Effector memory CD4-positive, alpha-beta T cell (primary cell): ENCODE data around the gene C1orf115.

Source experiments
- DNase-seq, 3 donors: peaks; one replicate each; pipeline ENCODE4 v3.0.0-alpha.2; 2020
- H3K27ac ChIP-seq: 2 replicates; pipeline ENCODE4 v1.7.0; 2013; ENCODE audit warnings: mild to moderate bottlenecking, low read length, moderate library complexity; ENCODE audit not compliant: insufficient read depth, poor library complexity, severe bottlenecking
- H3K27me3 ChIP-seq: replicated peaks from 2 replicates; pipeline ENCODE4 v1.7.0; 2013; ENCODE audit warnings: mild to moderate bottlenecking, low read length; ENCODE audit not compliant: insufficient read depth, control insufficient read depth, poor library complexity, severe bottlenecking
- H3K36me3 ChIP-seq: 2 replicates; pipeline ENCODE4 v1.7.0; 2013; ENCODE audit warnings: mild to moderate bottlenecking, low read length, moderate library complexity; ENCODE audit not compliant: control insufficient read depth, insufficient read depth
- H3K4me1 ChIP-seq: 2 replicates; pipeline ENCODE4 v1.7.0; 2013; ENCODE audit warnings: low read length, mild to moderate bottlenecking; ENCODE audit not compliant: control insufficient read depth, insufficient read depth, poor library complexity, severe bottlenecking
- H3K4me3 ChIP-seq: 2 replicates; pipeline ENCODE4 v1.7.0; 2013; ENCODE audit warnings: low read length, low read depth, mild to moderate bottlenecking; ENCODE audit not compliant: insufficient read depth, poor library complexity, severe bottlenecking
- H3K9me3 ChIP-seq: 2 replicates; pipeline ENCODE4 v1.7.0; 2013; ENCODE audit warnings: mild to moderate bottlenecking, low read length, moderate library complexity; ENCODE audit not compliant: control insufficient read depth

Gene C1orf115

DNA sequence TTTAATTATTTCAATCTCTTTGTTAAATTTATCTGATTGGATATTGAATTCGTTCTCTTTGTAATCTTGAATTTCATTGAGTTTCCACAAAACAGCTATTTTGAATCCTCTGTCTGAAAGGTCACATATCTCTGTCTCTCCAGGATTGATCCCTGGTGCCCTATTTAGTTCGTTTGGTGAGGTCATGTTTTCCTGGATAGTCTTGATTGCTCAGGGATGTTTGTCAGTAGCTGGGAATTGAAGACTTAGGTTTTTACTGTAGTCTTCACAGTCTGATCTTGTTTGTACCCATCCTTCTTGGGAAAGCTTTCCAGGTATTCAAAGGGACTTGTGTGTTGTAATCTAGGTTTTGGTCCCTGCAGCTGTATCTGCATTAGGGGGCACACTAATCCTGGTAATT is 51.2 kb downstream of the C1orf115 start:
- H3K9me3 ChIP-seq, result no peaks in the 10 kb centered on the region
- DNase-seq, result no peak

DNA sequence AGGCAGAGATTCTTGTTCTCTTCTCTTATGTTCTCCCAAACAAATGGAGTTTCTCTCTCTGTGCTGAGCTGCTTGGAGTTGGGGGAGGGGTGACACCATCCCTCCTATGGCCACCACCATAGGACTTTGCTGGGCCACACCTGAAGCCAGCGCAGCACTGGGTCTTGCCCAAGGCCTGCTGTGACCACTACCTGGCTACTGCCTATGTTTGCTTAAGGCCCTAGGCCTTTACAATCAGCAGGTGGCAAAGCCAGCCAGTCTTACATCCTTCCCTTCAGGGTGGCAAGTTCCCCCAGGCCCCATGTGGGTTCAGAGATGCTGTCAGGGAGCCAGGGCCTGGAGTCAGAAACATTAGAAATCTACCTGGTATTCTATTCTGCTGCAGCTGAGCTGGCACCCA is 51.7 kb downstream of the C1orf115 start:
- H3K4me1 ChIP-seq, result no peaks in the 10 kb centered on the region
- no peak overlapping the region for H3K4me3 ChIP-seq
- H3K27me3 ChIP-seq, result no peaks in the 10 kb centered on the region
- no peaks in the 10 kb centered on the region for H3K9me3 ChIP-seq
- H3K36me3 ChIP-seq, result no peaks in the 10 kb centered on the region
- no peak for DNase-seq
- H3K27ac ChIP-seq, result no peak overlapping the region

More for the DNA sequence above, 51.2 kb downstream of the C1orf115 start:
- Histone ChIP-seq H3K36me3 (no peaks in the 10 kb centered on the region), H3K4me3 (no peak overlapping the region), H3K4me1 (no peaks in the 10 kb centered on the region), H3K27ac (no peak overlapping the region), H3K27me3 (no peaks in the 10 kb centered on the region)

DNA sequence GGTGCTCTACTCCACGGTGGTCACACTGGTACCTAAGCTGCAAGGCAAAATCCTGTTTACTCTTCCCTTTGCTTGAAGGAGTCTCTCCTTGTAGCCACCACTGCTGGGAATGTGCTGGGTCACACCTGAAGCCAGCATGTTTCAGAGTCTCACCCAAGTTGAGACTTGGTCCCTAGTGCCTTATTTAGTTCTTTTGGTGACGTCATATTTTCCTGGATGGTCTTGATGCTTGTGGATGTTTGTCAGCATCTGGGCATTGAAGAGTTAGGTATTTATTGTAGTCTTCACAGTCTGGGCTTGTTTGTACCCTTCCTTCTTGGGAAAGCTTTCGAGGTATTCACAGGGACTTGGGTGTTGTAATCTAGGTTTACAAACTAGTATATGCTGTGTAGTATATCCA is 52.4 kb downstream of the C1orf115 start:
- no peak for DNase-seq
- Histone ChIP-seq H3K27me3 (no peaks in the 10 kb centered on the region), H3K4me1 (no peaks in the 10 kb centered on the region), H3K36me3 (no peaks in the 10 kb centered on the region), H3K9me3 (no peaks in the 10 kb centered on the region), H3K4me3 (no peak overlapping the region), H3K27ac (no peak overlapping the region)

DNA sequence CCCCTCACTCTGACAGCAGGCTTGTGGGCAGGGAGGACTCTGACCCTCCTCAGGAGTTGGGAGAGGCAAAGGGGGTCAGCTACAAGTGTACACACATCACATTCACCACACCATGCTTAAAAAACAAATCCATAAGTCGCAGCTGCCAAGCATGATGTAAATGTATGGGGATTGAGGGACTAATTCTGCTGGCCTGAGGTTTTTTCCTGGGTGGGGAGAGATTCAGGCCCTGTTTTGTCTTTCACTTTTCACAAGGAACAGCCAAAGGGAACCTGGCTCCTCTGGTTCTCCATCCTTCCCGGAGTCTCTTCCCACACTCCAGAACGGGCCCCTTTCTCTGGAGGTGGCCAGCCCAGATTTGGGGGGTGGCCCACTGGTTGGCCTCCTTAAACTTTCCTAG is 56.7 kb downstream of the C1orf115 start:
- H3K4me3 ChIP-seq, result no peak overlapping the region
- H3K4me1 ChIP-seq, result peaks cover 4% of the 10 kb centered on the region
- no peaks in the 10 kb centered on the region for H3K36me3 ChIP-seq
- no peak overlapping the region for H3K27ac ChIP-seq
- H3K27me3 ChIP-seq, result peaks cover 4% of the 10 kb centered on the region
- no peak for DNase-seq
- no peaks in the 10 kb centered on the region for H3K9me3 ChIP-seq

DNA sequence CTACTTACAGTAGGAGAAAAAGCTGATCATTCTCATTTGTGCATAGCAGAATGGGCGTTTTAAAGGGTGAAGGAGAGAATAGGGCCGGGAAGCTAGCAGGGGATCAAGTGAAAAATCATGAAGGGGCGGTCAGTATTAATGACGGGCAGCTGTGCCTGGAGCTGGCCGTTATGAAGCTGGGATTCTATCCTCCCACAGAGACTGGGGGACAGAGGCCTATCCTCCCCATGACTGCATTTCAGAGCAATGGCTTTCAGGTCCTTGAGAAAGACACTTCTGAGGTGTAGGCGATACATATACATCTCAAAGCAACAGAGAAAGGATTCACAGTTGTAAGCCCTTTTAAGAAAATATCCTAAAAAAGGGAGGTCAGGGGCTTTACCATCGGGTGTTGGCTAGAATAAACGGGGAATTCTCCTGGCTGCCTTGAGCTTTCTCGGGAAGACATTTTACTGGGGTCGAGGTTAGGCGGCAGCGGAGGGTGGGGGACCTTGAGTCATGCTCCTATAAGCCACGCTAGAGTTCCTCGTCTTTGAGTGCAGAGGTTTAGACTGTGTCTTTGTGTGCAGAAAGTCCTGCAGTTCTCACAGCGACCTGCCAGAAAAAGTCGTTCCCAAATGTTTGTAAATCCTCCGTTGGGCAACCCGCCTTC is 57.4 kb downstream of the C1orf115 start:
- no peak for DNase-seq
- H3K9me3 ChIP-seq, result no peaks in the 10 kb centered on the region
- no peak overlapping the region for H3K27ac ChIP-seq
- no peaks in the 10 kb centered on the region for H3K36me3 ChIP-seq
- peaks cover 4% of the 10 kb centered on the region for H3K4me1 ChIP-seq
- H3K4me3 ChIP-seq, result no peak overlapping the region
- peaks cover 4% of the 10 kb centered on the region for H3K27me3 ChIP-seq

DNA sequence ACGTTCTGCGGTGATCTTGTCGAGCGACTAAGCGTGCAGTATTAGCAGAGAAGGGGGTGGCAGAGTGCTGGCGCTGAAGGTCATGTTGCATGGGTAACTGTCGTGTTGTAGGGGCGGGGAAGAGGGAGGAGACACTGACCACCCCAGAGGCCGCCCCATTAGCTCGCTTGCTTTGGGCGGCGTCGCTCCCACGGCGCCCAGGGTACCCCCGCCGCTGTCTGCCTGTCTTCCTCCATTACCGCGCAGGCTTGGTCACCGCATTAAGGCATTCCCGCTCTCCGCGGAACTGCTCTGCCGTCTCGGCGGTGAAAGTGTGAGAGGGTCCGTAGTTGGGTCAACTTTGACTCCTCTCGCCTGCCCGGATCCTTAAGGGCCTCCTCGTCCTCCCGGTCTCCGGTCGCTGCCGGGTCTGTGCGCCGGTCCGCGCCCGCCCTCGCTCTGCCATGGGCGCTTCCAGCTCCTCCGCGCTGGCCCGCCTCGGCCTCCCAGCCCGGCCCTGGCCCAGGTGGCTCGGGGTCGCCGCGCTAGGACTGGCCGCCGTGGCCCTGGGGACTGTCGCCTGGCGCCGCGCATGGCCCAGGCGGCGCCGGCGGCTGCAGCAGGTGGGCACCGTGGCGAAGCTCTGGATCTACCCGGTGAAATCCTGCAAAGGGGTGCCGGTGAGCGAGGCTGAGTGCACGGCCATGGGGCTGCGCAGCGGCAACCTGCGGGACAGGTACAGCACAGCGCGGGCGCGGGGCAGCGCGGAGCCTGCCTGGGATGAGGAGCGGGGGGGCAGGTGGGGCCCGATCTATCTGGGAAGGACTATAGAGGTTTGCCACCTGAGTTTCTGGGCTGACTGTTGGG is 58.1 kb downstream of the C1orf115 start, which contains the start of gene MTARC2:
TSS of gene MTARC2 (plus strand) at position 234 of the 846 bp plus-strand sequence. CDS start at position 444, 210 bp downstream.
- Histone ChIP-seq H3K36me3 (no peaks in the 10 kb centered on the region), H3K4me1 (peaks cover 4% of the 10 kb centered on the region), H3K9me3 (no peaks in the 10 kb centered on the region), H3K27ac (no peak within 1 kb of the TSS), H3K27me3 (peaks cover 4% of the 10 kb centered on the region), H3K4me3 (peak within 1 kb of the TSS; percentile 36)
- DNase-seq, result no peak
